SK-N-SH treated with all-trans-retinoic acid at 6 μM for 48 hours (cell line): ENCODE results near the gene DUSP16.

Experiments
- BACH2 ChIP-seq: fragments of 250-450 bp; sonication (Bioruptor Pico); IDR thresholded peaks from 2 replicates; pipeline ENCODE4 v1.9.0; 2021; ENCODE audit warnings: mild to moderate bottlenecking, borderline replicate concordance
- CREB5 ChIP-seq: fragments of 250-450 bp; sonication (Bioruptor Pico); IDR thresholded peaks from 2 replicates; pipeline ENCODE4 v1.5.1; 2020; ENCODE audit warnings: low read depth, mild to moderate bottlenecking, moderate library complexity
- CSRNP3 ChIP-seq: fragments of 250-450 bp; sonication (Bioruptor Pico); IDR thresholded peaks from 2 replicates; pipeline ENCODE4 v1.5.1; 2021; ENCODE audit warnings: mild to moderate bottlenecking, moderate library complexity
- ESRRG ChIP-seq: fragments of 250-450 bp; sonication (Bioruptor Pico); IDR thresholded peaks from 2 replicates; pipeline ENCODE4 v1.6.1; 2021; ENCODE audit warnings: mild to moderate bottlenecking
- PPARA ChIP-seq: fragments of 250-450 bp; sonication (Bioruptor Pico); IDR thresholded peaks from 2 replicates; pipeline ENCODE4 v1.5.0; 2020; ENCODE audit warnings: mild to moderate bottlenecking, borderline replicate concordance
- ZNF565 ChIP-seq: fragments of 450-650 bp; formaldehyde crosslinking; conservative IDR thresholded peaks from 2 replicates; pipeline ENCODE4 v1.5.0; 2020; ENCODE audit warnings: low read depth, mild to moderate bottlenecking, moderate library complexity
- TF ChIP-seq, protein P1 (sequence below): fragments of 250-450 bp; sonication (Bioruptor Pico); IDR thresholded peaks from 2 replicates; pipeline ENCODE4 v1.8.0; 2020; ENCODE audit warnings: mild to moderate bottlenecking, moderate library complexity, borderline replicate concordance
- TF ChIP-seq, protein P2 (sequence below): fragments of 250-450 bp; sonication (Bioruptor Pico); IDR thresholded peaks from 2 replicates; pipeline ENCODE4 v1.8.0; 2021; ENCODE audit warnings: low read depth, mild to moderate bottlenecking, moderate library complexity, borderline replicate concordance

DNA sequence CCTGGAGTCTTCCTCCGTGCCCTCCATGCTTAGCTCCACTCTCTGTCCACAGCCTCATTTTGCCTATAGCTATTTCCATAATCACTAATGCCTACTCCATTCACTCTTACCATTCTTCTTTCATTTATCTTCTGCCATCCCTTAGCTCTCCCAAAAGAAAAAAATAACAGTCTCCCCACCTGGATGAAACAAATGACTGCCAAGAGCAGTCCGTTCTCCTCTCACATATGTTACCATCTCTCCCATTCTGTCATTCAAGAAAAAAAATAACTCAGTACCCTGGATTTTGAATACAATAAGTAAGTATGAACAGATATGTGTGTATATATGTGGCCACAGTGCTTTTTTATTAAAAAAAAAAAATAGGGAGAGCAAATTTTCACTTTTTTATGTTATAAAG is 13.2 kb downstream of the DUSP16 start:
- no peak for TF ChIP-seq BACH2
- TF ChIP-seq, protein P1, sequence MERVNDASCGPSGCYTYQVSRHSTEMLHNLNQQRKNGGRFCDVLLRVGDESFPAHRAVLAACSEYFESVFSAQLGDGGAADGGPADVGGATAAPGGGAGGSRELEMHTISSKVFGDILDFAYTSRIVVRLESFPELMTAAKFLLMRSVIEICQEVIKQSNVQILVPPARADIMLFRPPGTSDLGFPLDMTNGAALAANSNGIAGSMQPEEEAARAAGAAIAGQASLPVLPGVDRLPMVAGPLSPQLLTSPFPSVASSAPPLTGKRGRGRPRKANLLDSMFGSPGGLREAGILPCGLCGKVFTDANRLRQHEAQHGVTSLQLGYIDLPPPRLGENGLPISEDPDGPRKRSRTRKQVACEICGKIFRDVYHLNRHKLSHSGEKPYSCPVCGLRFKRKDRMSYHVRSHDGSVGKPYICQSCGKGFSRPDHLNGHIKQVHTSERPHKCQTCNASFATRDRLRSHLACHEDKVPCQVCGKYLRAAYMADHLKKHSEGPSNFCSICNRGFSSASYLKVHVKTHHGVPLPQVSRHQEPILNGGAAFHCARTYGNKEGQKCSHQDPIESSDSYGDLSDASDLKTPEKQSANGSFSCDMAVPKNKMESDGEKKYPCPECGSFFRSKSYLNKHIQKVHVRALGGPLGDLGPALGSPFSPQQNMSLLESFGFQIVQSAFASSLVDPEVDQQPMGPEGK (CRISPR knock-in tag), result no peak
- TF ChIP-seq, protein P2, sequence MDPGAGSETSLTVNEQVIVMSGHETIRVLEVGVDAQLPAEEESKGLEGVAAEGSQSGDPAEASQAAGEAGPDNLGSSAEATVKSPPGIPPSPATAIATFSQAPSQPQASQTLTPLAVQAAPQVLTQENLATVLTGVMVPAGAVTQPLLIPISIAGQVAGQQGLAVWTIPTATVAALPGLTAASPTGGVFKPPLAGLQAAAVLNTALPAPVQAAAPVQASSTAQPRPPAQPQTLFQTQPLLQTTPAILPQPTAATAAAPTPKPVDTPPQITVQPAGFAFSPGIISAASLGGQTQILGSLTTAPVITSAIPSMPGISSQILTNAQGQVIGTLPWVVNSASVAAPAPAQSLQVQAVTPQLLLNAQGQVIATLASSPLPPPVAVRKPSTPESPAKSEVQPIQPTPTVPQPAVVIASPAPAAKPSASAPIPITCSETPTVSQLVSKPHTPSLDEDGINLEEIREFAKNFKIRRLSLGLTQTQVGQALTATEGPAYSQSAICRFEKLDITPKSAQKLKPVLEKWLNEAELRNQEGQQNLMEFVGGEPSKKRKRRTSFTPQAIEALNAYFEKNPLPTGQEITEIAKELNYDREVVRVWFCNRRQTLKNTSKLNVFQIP (CRISPR knock-in tag), result no peak
- TF ChIP-seq ZNF565 (CRISPR knock-in tag), result no peak
- no peak for TF ChIP-seq CREB5 (CRISPR knock-in tag)
- TF ChIP-seq ESRRG (CRISPR knock-in tag), result no peak
- no peak for TF ChIP-seq PPARA (CRISPR knock-in tag)
- TF ChIP-seq CSRNP3 (CRISPR knock-in tag), result no peak
